IMR-90 (cell line): Measurements from ENCODE around the gene MNAT1. TPM values are rescaled to one million over a fixed set of nuclear protein-coding genes. Genes with fewer than 3 reads are reported as not detected.

Experiments
- ATAC-seq: fragments of 200-7000 bp; cut with Tn5 transposase; 2 replicates; pipeline ENCODE4 v1.9.1; 2020; ENCODE audit warnings: low read depth, mild to moderate bottlenecking, moderate library complexity
- BruUV-seq: library from RNA; stranded (reverse); fragments of 400-500 nt; replicated peaks from 2 replicates; lab custom pipeline; 2021; lab: Mats Ljungman, UMichigan
- CTCF ChIA-PET: fragments of 300-600 bp; formaldehyde crosslinking; extraction: SDS; loops from one replicate; lab custom pipeline; 2021; ENCODE audit warnings: antibody characterized with exemption; lab: Yijun Ruan, JAX
- POLR2A ChIA-PET: fragments of 300-600 bp; sonication (Branson Sonifier 250); formaldehyde crosslinking; loops from one replicate; lab custom pipeline; 2022; ENCODE audit warnings: antibody characterized with exemption; ENCODE audit not compliant: unreplicated experiment; lab: Charles Lee
- DNase-seq: peaks from one replicate; pipeline ENCODE4 v3.0.0; 2013
- H2AFZ ChIP-seq: replicated peaks from 2 replicates; pipeline ENCODE3; 2013; ENCODE audit warnings: low read length, mild to moderate bottlenecking; ENCODE audit not compliant: poor library complexity
- H2AK5ac ChIP-seq: 2 replicates; pipeline ENCODE4 v1.6.1; 2013; ENCODE audit warnings: low read depth, low read length, inconsistent platforms
- H2AK9ac ChIP-seq: replicated peaks from 2 replicates; pipeline ENCODE3; 2013; ENCODE audit warnings: mild to moderate bottlenecking, low read depth, low read length, moderate library complexity; ENCODE audit not compliant: poor library complexity
- H2BK120ac ChIP-seq: 2 replicates; pipeline ENCODE4 v1.6.1; 2013; ENCODE audit warnings: low read depth, low read length, inconsistent platforms
- H2BK15ac ChIP-seq: 3 replicates; pipeline ENCODE4 v1.6.1; 2013; ENCODE audit warnings: low read depth, low read length, inconsistent platforms
- H2BK20ac ChIP-seq: 2 replicates; pipeline ENCODE4 v1.6.1; 2013; ENCODE audit warnings: low read depth, mild to moderate bottlenecking, inconsistent platforms, low read length, moderate library complexity
- H2BK5ac ChIP-seq: 2 replicates; pipeline ENCODE4 v1.6.1; 2013; ENCODE audit warnings: mild to moderate bottlenecking, low read depth, low read length, inconsistent platforms; ENCODE audit not compliant: poor library complexity, severe bottlenecking
- H3K14ac ChIP-seq: replicated peaks from 2 replicates; pipeline ENCODE4 v1.6.1; 2013; ENCODE audit warnings: low read depth, low read length, inconsistent platforms
- H3K18ac ChIP-seq: 2 replicates; pipeline ENCODE4 v1.6.1; 2013; ENCODE audit warnings: low read depth, low read length, control low read depth
- H3K23ac ChIP-seq: 2 replicates; pipeline ENCODE4 v1.6.1; 2013; ENCODE audit warnings: low read depth, low read length, inconsistent platforms
- H3K27ac ChIP-seq: 2 replicates; pipeline ENCODE4 v1.5.1; 2013; ENCODE audit warnings: mild to moderate bottlenecking, control low read depth, low read length; ENCODE audit not compliant: insufficient read depth
- H3K27me3 ChIP-seq: 2 replicates; pipeline ENCODE4 v1.6.1; 2013; ENCODE audit warnings: low read length; ENCODE audit not compliant: control insufficient read depth, insufficient read depth
- H3K36me3 ChIP-seq: 2 replicates; pipeline ENCODE4 v1.6.1; 2013; ENCODE audit warnings: low read length, mixed read lengths; ENCODE audit not compliant: control insufficient read depth, insufficient read depth
- H3K4ac ChIP-seq: 2 replicates; pipeline ENCODE4 v1.6.1; 2013; ENCODE audit warnings: low read depth, low read length, inconsistent platforms
- H3K4me1 ChIP-seq: 2 replicates; pipeline ENCODE4 v1.6.1; 2013; ENCODE audit warnings: low read length, mixed read lengths; ENCODE audit not compliant: control insufficient read depth, insufficient read depth
- H3K4me2 ChIP-seq: 2 replicates; pipeline ENCODE4 v1.6.1; 2013; ENCODE audit warnings: low read depth, mild to moderate bottlenecking, control low read depth, low read length, moderate library complexity
- H3K4me3 ChIP-seq: 2 replicates; pipeline ENCODE4 v1.5.1; 2013; ENCODE audit warnings: low read depth, mild to moderate bottlenecking, control low read depth, low read length, moderate library complexity; ENCODE audit not compliant: insufficient read depth
- H3K56ac ChIP-seq: 2 replicates; pipeline ENCODE4 v1.6.1; 2013; ENCODE audit warnings: low read length, inconsistent platforms; ENCODE audit not compliant: insufficient read depth; ENCODE audit errors: extremely low read depth
- H3K79me1 ChIP-seq, 2 experiments: 2 replicates each; pipeline ENCODE4 v1.6.1; 2013; ENCODE audit warnings: low read length in 2 of 2, inconsistent platforms in 1 of 2, low read depth in 1 of 2
- H3K9ac ChIP-seq: 2 replicates; pipeline ENCODE4 v1.6.1; 2013; ENCODE audit warnings: low read depth, low read length, control low read depth
- H3K9me1 ChIP-seq: 2 replicates; pipeline ENCODE4 v1.6.1; 2013; ENCODE audit warnings: low read length, inconsistent platforms; ENCODE audit not compliant: insufficient read depth
- H3K9me3 ChIP-seq: 2 replicates; pipeline ENCODE4 v1.6.1; 2013; ENCODE audit warnings: low read length; ENCODE audit not compliant: control insufficient read depth, insufficient read depth
- H4K20me1 ChIP-seq: 2 replicates; pipeline ENCODE4 v1.6.1; 2013; ENCODE audit warnings: low read length, inconsistent platforms; ENCODE audit not compliant: insufficient read depth
- H4K5ac ChIP-seq: 2 replicates; pipeline ENCODE4 v1.6.1; 2013; ENCODE audit warnings: mild to moderate bottlenecking, low read depth, low read length, control low read depth
- H4K8ac ChIP-seq, 2 experiments: 2 replicates each; pipeline ENCODE4 v1.6.1; 2013; ENCODE audit warnings: low read depth in 2 of 2, low read length in 2 of 2, control low read depth in 1 of 2, inconsistent platforms in 1 of 2
- H4K91ac ChIP-seq: 2 replicates; pipeline ENCODE4 v1.6.1; 2013; ENCODE audit warnings: low read depth, low read length, inconsistent platforms; ENCODE audit not compliant: insufficient read depth
- CEBPB ChIP-seq: IDR thresholded peaks from 2 replicates; pipeline ENCODE4 v1.6.1; 2012; ENCODE audit warnings: low read depth, low read length, improper control_type of control experiment
- RCOR1 ChIP-seq: IDR thresholded peaks from 2 replicates; pipeline ENCODE4 v1.6.1; 2012; ENCODE audit warnings: mild to moderate bottlenecking, low read length, improper control_type of control experiment; ENCODE audit not compliant: insufficient replicate concordance
- WGBS, 2 experiments: methylation state at CpG; one replicate each; pipeline versions ENCODE4 v1.1.5 to v1.1.7; 2013; ENCODE audit warnings: missing lambda C conversion rate in 2 of 2; ENCODE audit not compliant: insufficient read length in 1 of 2; ENCODE audit errors: extremely low coverage in 2 of 2; 5-methylcytosine and 5-hydroxymethylcytosine counted together
- dilution Hi-C: fragments of 300-500 bp; cut with HindIII; formaldehyde crosslinking; loops from one replicate; pipeline ENCODE4 v1.14.3; 2018; ENCODE audit warnings: low sequenced_read_pairs; ENCODE audit not compliant: unreplicated experiment
- in situ Hi-C: fragments of 300-500 bp; cut with MboI; formaldehyde crosslinking; loops from 3 replicates; pipeline ENCODE4 v1.14.3; 2019; ENCODE audit warnings: low sequenced_read_pairs, inconsistent platforms, mixed read lengths
- intact Hi-C: fragments of 100-400 bp; cut with micrococcal nuclease; formaldehyde crosslinking; loops from 2 replicates; pipeline ENCODE4 v1.10.0; 2022
- polyA plus RNA-seq, 3 experiments: library from polyadenylated mRNA; depleted of rRNA; stranded (reverse); fragments of >200 nt; gene quantifications; 2 replicates each; pipeline ENCODE4 v1.2.3, GENCODE V29; 2012; ENCODE audit warnings: low replicate concordance in 1 of 3
- total RNA-seq: library from RNA; depleted of rRNA; stranded (reverse); fragments of >200 nt; gene quantifications from 2 replicates; pipeline ENCODE4 v1.2.3, GENCODE V29; 2012
- TF ChIP-seq, protein P1 (sequence below): conservative IDR thresholded peaks from 2 replicates; pipeline ENCODE4 v1.5.1; 2012; ENCODE audit warnings: mild to moderate bottlenecking, low read depth, low read length, improper control_type of control experiment

The MNAT1 gene
- total and polyA plus RNA-seq, 2 of the 4 experiments (the other 2 are of a cell fraction) = 48.2 to 53.0 TPM

DNA sequence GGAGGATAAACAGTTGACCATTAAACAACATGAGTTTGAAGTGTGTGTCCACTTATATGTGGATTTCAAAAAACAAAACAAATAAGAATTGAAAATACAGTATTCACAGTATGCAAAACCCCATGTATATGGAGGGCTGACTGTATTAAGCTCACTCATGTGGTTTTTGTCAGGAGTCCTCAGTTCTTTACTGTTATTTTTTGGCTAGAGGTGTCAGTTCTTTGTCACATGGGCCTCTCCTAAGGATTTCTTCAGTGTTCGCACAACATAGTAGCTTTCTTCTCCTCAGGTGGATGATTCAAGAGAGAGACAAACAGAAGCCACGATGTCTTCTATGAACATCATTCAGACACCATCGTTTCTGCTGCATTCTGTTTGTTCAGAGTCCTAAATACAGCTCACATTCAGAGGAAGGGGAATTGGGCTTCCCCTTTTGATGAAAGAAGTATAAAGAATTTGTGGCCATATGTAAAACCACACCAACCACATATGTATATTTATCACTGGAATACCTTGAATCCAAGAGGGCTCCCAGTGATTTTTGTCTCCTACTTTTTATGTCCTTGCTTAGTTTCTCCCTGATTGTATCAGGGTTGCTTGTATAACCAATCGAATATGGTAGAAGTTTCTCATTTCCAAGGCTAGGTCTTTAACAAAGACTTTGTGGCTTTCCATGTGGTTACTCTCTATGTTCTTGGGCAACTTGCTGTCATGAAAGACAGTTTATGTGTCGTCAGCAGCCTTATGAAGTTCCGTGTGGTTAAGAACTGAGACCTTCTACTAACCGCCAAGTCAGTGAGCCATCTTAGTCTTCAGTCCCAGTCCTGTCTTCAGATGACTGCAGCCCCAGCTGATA is 18.9 kb downstream of the MNAT1 start:
- Histone ChIP-seq H3K4ac (no peak overlapping the region), H3K9ac (no peak overlapping the region), H2BK15ac (no peak overlapping the region), H3K18ac (no peak overlapping the region), H4K5ac (no peak overlapping the region), H2BK120ac (no peak overlapping the region), H4K91ac (no peak overlapping the region), H3K9me1 (peaks cover 7% of the 10 kb centered on the region), H3K4me3 (no peak overlapping the region), H3K27me3 (no peaks in the 10 kb centered on the region), H2AK5ac (no peak overlapping the region; the same call in 1 of the 2 replicates), H3K56ac (no peak overlapping the region), H3K27ac (no peak overlapping the region), H2AFZ (no peak overlapping the region), H2AK9ac (no peak overlapping the region), H3K36me3 (peaks cover 2% of the 10 kb centered on the region; the same call in 1 of the 2 replicates), H2BK20ac (no peak overlapping the region), H3K4me2 (no peak overlapping the region), H3K14ac (no peak overlapping the region; the same call in 1 of the 2 replicates), H3K23ac (no peak overlapping the region), H3K9me3 (no peaks in the 10 kb centered on the region), H4K20me1 (peaks cover 12% of the 10 kb centered on the region; the same call in 1 of the 2 replicates), H4K8ac (no peak overlapping the region; a peak in 1 of 4 replicates), H3K79me1 (peaks cover 18 to 61% of the 10 kb centered on the region in 2 experiments), H3K4me1 (peaks cover 6% of the 10 kb centered on the region), H2BK5ac (no peak overlapping the region)
- TF ChIP-seq RCOR1 (no peak), CEBPB (peak; percentile 50; the same call in 1 of the 2 replicates)
- TF ChIP-seq, protein P1, sequence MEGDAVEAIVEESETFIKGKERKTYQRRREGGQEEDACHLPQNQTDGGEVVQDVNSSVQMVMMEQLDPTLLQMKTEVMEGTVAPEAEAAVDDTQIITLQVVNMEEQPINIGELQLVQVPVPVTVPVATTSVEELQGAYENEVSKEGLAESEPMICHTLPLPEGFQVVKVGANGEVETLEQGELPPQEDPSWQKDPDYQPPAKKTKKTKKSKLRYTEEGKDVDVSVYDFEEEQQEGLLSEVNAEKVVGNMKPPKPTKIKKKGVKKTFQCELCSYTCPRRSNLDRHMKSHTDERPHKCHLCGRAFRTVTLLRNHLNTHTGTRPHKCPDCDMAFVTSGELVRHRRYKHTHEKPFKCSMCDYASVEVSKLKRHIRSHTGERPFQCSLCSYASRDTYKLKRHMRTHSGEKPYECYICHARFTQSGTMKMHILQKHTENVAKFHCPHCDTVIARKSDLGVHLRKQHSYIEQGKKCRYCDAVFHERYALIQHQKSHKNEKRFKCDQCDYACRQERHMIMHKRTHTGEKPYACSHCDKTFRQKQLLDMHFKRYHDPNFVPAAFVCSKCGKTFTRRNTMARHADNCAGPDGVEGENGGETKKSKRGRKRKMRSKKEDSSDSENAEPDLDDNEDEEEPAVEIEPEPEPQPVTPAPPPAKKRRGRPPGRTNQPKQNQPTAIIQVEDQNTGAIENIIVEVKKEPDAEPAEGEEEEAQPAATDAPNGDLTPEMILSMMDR = no peak
- ATAC-seq (no peak), DNase-seq (peak; percentile 40)
- POLR2A ChIA-PET = interaction anchor here (0.6 kb wide), 1 partner anchor 31 kb away, joined by 3 read pairs; no protein-coding TSS in a partner anchor
- dilution Hi-C loops (no loop called here), intact Hi-C loops (no loop called here), in situ Hi-C loops (no loop called here)
- BruUV-seq = no TSS peak
- CTCF ChIA-PET = no interaction called here
- WGBS, 2 experiments = 75% methylated on average over 2 of the region's 7 CpGs; no CpG with 5 or more reads in 1 of the 2 experiments
